ENCODE data around the gene WDR83. TPM values are rescaled to one million over a fixed set of nuclear protein-coding genes. Genes with fewer than 3 reads are reported as not detected.
A peak's percentile ranks its signal among the peaks of the same experiment; 100 is the strongest.

WDR83 gene
- total RNA-seq, 4 donors from 2014 or later, result 10.0 to 19.7 (median 13.9) TPM

GRCh38 chr19:12660980-12661379 is 5.6 kb upstream of the WDR83 start:
- Histone ChIP-seq H3K4me3 (no peak overlapping the region), H3K4me1 (peaks cover 6 to 20% (median 12%) of the 10 kb centered on the region in 4 donors), H3K27ac (replicated peaks in 1 of 4) (no peak overlapping the region), H3K36me3 (peaks cover 35 to 92% (median 89%) of the 10 kb centered on the region in 4 donors), H3K27me3 (no peaks in the 10 kb centered on the region), H3K9me3 (no peaks in the 10 kb centered on the region)
- WGBS, result 96% methylated on average over 12 of the region's 12 CpGs
- DNase-seq (ENCODE audit: extremely low spot score), result no peak
- intact Hi-C loops (cut with DNase I), result no loop called here
- TF ChIP-seq POLR2AphosphoS5 (IDR thresholded peaks at IDR 0.05) (no peak), POLR2A (IDR thresholded peaks at IDR 0.05; ENCODE audit: low read depth) (no peak), CTCF (IDR thresholded peaks at IDR 0.05) (no peak), EP300 (IDR thresholded peaks at IDR 0.05) (no peak)

- intact Hi-C loops (cut with DNase I), result no loop called here
- WGBS, result 79% methylated on average over 25 of the region's 29 CpGs
Observed at GRCh38 chr19:12664406-12665280, 2.0 kb upstream of the WDR83 start.

GRCh38 chr19:12665281-12665573 is 1.4 kb upstream of the WDR83 start:
- peaks cover 18 to 58% (median 53%) of the 10 kb centered on the region in 4 donors for H3K36me3 ChIP-seq
- no peak for TF ChIP-seq POLR2A (IDR thresholded peaks at IDR 0.05; ENCODE audit: low read depth)
- TF ChIP-seq CTCF (IDR thresholded peaks at IDR 0.05), result no peak
- TF ChIP-seq POLR2AphosphoS5 (IDR thresholded peaks at IDR 0.05), result no peak
- no peak for TF ChIP-seq EP300 (IDR thresholded peaks at IDR 0.05)
- DNase-seq (ENCODE audit: extremely low spot score), result no peak
- peak overlapping the region in 1 of 4 donors; percentile 20 for H3K27ac ChIP-seq (replicated peaks in 1 of 4)
- no peaks in the 10 kb centered on the region for H3K9me3 ChIP-seq
- H3K4me3 ChIP-seq, result peak overlapping the region; percentile 71 to 85 (median 80)
- intact Hi-C loops (cut with DNase I), result no loop called here
- WGBS, result 70% methylated on average over 10 of the region's 10 CpGs
- H3K4me1 ChIP-seq, result peaks cover 31 to 52% (median 40%) of the 10 kb centered on the region in 4 donors
- H3K27me3 ChIP-seq, result no peaks in the 10 kb centered on the region

More at GRCh38 chr19:12664406-12665280, 2.0 kb upstream of the WDR83 start:
- Histone ChIP-seq H3K36me3 (peaks cover 21 to 64% (median 59%) of the 10 kb centered on the region in 4 donors), H3K27me3 (no peaks in the 10 kb centered on the region), H3K9me3 (no peaks in the 10 kb centered on the region), H3K27ac (replicated peaks in 1 of 4) (no peak overlapping the region), H3K4me1 (peaks cover 28 to 47% (median 36%) of the 10 kb centered on the region in 4 donors), H3K4me3 (no peak overlapping the region)
- no peak for TF ChIP-seq EP300 (IDR thresholded peaks at IDR 0.05)
- no peak for TF ChIP-seq CTCF (IDR thresholded peaks at IDR 0.05)
- no peak for TF ChIP-seq POLR2A (IDR thresholded peaks at IDR 0.05; ENCODE audit: low read depth)
- no peak for TF ChIP-seq POLR2AphosphoS5 (IDR thresholded peaks at IDR 0.05)
- DNase-seq (ENCODE audit: extremely low spot score), result no peak

- 65% methylated on average over 6 of the region's 12 CpGs for WGBS
- H3K36me3 ChIP-seq, result peaks cover 18 to 52% (median 47%) of the 10 kb centered on the region in 4 donors
Observed at GRCh38 chr19:12665671-12666264, 839 bp upstream of the WDR83 start.

More at GRCh38 chr19:12665671-12666264, 839 bp upstream of the WDR83 start:
- intact Hi-C loops (cut with DNase I), result no loop called here
- H3K27me3 ChIP-seq, result no peaks in the 10 kb centered on the region
- no peaks in the 10 kb centered on the region for H3K9me3 ChIP-seq
- peak overlapping the region; percentile 71 to 85 (median 80) for H3K4me3 ChIP-seq
- H3K4me1 ChIP-seq, result peaks cover 36 to 57% (median 46%) of the 10 kb centered on the region in 4 donors
- H3K27ac ChIP-seq (replicated peaks in 1 of 4), result peak overlapping the region; percentile 71 to 84 (median 79)
- TF ChIP-seq CTCF (IDR thresholded peaks at IDR 0.05) (no peak), EP300 (IDR thresholded peaks at IDR 0.05) (no peak), POLR2A (IDR thresholded peaks at IDR 0.05; ENCODE audit: low read depth) (no peak), POLR2AphosphoS5 (IDR thresholded peaks at IDR 0.05) (no peak)
- no peak for DNase-seq (ENCODE audit: extremely low spot score)
